ENCODE data around the gene BRWD1.
A peak's percentile ranks its signal among the peaks of the same experiment; 100 is the strongest.

BRWD1 gene

DNA sequence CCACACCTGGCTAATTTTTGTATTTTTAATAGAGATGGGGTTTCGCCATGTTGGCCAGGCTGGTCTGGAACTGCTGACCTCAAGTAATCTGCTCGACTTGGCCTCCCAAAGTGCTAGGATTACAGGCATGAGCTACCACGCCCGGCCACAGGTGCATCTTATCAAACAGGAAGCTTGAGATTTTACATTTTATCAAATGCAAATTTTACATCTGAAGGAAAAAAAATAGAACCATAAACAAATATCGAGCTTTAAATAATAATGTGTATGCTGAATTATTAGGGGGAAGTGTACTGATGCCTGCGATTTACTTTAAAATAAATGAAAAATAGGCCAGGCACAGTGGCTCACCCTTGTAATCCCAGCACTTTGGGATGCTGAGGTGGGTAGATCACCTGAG, 16.6 kb upstream of the BRWD1 start:
- DNase-seq (ENCODE audit: low read depth in 2 of 3, low spot score in 1 of 3), result no peak

- DNase-seq (ENCODE audit: low read depth in 2 of 3, low spot score in 1 of 3), result no peak
Observed at GRCh38 chr21:39327727-39328126, 14.3 kb upstream of the BRWD1 start.

DNA sequence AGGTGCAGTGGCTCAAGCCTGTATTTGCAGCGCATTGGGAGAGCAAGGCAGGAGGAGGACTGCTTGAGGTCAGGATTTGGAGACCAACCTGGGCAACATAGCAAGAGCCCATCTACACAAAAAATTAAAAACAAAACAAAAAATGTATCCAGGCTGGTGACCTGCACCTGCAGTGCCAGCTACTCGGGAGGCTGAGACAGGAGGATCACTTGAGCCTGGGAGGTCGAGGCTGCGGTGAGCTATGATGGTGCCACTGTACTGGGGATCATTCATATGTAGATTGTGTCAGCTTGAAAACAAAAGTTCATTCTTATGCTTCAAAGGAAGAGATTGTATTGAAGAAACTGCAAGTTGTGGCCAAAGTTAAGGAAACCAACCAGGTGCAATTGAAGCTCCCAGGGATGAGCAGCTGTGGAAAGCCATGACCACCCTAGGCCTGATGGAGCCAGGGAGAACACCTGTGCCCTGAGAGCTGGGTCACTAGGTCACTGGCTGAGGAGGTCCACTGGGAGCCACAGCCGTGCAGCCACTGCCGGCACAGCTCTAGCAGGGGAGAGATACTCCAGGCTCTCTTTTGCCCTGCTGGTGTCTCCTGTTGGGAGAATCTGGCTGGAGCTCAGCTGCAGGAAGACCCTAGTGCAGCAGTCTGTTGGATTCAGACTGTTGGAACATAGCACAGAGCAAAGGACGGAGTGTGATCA, 13.3 kb upstream of the BRWD1 start:
- DNase-seq (ENCODE audit: low read depth in 2 of 3, low spot score in 1 of 3), result no peak

GRCh38 chr21:39325458-39325857, 12.0 kb upstream of the BRWD1 start:
- DNase-seq (ENCODE audit: low read depth in 2 of 3, low spot score in 1 of 3), result no peak

DNA sequence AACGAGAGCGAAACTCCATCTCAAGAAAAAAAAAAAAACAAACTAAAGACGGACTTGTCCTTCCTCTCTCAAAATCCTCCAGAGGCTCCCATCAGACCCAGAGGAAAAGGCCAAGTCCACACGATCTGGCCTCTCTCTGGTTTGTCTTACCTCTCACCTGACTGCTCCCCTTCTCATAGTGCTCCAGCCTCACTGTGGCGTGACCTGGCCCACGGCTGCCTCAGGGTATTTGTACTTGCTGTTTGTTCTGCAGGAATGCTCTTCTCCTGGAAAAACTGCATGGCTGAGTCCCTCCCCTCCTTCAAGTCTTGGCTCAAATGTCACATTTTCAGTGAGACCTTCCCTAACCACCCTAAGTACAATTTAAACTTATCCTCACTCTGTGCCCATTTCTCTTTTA, 8.0 kb upstream of the BRWD1 start:
- DNase-seq (ENCODE audit: low read depth in 2 of 3, low spot score in 1 of 3), result no peak

DNA sequence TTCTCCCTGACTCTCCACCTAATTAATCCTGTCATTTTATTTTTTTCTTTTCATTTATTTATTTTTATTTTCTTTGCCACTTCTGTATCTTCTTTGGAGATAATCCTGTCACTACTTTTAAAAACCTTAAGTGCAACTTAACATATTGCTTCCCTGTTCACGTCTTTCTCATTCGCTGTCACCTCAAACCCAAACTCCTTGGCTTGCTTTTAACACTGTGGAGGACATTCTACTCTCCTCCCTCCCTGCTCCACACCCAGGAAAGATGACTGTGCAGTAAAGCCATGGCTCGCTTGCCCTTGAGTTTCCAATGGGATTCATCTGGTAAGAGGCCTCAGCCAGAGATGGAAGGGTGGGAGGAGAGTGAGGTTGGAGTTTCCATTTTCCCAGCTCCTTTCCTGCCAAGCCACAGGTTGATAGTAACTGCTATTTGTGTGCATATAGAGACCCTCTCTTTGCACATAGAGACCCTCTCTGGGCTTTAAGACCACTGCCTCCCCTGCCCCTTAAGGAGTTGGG, 6.4 kb upstream of the BRWD1 start:
- DNase-seq (ENCODE audit: low read depth in 2 of 3, low spot score in 1 of 3), result no peak

DNA sequence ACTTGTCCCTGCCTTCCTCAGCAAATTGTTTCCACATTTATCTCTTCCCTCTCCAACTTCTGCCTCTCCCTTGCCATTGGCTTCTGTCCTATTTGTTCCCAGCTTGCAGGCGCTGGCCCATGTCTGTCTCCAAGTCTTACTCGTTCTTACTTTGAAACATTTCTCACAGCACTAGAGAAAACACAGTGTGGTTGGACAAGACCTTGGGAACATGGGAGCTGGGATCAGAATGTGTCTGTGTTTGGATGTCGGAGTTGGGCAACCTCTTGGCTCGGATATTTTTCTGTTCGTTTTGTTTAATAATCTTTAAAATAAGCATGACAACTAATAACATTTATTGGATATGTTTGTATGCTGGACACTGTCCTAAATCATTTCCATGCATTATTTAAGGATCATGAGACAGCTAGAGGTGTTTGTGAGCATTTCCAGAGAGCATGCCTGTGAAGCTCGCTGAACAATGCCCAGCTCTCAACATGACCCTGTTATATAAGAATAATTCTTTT, 5.9 kb upstream of the BRWD1 start:
- DNase-seq (ENCODE audit: low read depth in 2 of 3, low spot score in 1 of 3), result no peak

- no peak for DNase-seq (ENCODE audit: low read depth in 2 of 3, low spot score in 1 of 3)
Observed at GRCh38 chr21:39318091-39318959, 4.9 kb upstream of the BRWD1 start.

DNA sequence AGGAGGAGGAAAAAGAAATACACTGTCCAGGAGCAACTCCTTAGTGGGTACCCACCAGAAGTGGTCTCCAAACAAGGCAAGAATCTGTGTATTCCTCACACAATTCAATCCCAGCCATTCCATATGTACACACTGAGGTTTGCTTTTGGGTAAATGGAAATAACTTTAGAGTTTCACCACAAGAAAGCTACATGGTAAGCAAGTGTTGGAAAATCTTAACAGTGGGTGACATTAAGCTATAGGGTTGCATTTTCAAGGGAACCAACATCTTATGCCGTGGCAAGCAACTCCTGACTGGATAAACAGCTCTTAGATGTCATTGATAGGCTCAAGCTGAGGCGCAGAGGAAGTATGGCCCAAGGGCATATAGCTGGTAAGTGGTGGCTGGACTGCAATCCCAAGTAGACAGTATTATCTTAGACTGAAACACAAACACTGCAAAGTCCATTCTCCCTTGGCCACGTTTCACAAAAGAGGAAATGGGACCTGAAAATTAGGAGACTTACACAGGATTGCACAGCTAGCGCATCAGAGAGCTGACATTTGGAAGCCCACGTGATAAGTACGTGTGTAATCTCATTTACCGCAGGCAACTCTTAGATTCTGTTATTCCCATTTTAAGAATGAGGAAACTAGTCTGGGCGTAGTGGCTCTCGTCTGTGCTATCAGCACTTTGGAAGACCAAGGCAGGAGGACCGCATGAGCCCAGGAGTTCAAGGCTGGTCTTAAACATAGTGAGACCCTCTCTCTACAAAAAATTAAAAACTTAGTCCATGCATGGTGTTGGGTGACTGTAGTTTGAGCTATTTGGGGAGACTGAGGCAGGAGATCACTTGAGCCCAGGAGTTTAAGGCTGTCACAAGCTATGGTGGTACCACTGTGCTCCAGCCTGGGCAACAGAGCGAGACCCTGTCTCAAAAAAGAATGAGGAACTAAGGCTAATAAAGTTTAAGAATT, 4.0 kb upstream of the BRWD1 start:
- no peak for DNase-seq (ENCODE audit: low read depth in 2 of 3, low spot score in 1 of 3)

GRCh38 chr21:39316729-39317128, 3.3 kb upstream of the BRWD1 start:
- no peak for DNase-seq (ENCODE audit: low read depth in 2 of 3, low spot score in 1 of 3)

DNA sequence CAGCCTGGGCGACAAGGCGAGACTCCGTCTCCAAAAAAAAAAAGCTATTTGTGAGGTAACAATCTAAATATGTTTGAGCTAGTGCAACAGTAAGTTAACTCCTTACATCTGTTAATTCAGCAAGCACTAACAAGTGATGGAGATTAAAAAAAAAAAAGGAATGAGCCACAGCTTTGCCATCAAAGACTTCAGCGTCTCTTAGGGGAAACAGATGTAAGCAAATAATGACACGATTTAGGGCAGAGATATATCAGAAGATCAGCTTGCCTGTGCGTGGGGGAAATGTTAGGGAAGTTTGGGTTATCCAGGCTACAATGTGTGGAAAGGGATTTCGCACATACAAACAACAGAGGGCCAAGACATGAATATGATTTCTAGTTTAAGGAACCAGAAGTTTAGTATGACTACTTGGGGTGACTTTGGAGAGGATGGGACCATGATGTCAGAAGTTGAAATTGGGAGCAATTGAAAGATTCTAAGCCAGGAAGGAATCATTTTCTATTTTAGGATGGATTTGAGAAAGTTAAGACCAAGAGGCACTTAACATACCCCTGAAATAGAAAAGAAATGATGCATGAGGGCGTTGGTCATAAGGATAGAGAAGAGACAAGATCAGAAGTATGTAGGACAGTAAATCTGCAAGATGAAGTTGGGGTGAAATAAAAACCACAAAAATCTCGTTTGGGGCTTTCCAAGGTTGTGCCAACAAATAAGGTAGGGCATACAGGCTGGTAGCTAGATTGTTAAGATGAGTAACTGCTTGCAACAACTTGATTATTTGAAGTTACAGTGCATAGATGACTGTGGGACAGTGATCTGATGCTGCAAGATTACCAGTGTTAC, 2.4 kb upstream of the BRWD1 start:
- DNase-seq (ENCODE audit: low read depth in 2 of 3, low spot score in 1 of 3), result no peak

- DNase-seq (ENCODE audit: low read depth in 2 of 3, low spot score in 1 of 3), result peak; percentile 23 to 46 (median 34)
Observed at GRCh38 chr21:39314143-39315027, 953 bp upstream of the BRWD1 start.

DNA sequence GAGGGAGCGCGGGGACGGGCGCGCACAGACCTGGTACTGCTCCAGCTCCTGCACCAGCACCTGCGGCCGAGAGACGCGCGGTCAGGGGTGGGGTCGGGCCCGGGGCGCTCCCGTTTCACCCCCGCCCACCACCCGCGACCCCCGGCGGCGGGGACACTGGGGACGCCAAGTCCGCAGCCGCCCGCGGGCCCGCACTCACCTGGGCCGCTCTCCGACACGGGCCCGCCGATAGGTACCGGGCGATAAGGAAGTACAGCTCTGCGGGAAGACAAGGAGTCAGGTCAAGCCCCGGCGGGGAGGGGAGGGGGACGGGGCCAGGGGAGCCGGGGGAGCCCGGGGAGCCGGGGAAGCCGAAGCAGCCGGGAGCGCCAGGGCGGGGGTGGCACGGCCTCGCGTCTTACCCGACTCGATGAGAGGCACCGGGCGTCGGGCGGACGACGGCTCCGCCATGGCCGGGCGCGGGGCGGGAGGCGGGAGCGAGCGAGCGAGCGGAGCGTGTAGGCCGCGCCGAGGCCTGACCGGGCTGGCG, 326 bp downstream of the BRWD1 start:
- DNase-seq (ENCODE audit: low read depth in 2 of 3, low spot score in 1 of 3), result peak in 1 of 3 donors; percentile 3

DNA sequence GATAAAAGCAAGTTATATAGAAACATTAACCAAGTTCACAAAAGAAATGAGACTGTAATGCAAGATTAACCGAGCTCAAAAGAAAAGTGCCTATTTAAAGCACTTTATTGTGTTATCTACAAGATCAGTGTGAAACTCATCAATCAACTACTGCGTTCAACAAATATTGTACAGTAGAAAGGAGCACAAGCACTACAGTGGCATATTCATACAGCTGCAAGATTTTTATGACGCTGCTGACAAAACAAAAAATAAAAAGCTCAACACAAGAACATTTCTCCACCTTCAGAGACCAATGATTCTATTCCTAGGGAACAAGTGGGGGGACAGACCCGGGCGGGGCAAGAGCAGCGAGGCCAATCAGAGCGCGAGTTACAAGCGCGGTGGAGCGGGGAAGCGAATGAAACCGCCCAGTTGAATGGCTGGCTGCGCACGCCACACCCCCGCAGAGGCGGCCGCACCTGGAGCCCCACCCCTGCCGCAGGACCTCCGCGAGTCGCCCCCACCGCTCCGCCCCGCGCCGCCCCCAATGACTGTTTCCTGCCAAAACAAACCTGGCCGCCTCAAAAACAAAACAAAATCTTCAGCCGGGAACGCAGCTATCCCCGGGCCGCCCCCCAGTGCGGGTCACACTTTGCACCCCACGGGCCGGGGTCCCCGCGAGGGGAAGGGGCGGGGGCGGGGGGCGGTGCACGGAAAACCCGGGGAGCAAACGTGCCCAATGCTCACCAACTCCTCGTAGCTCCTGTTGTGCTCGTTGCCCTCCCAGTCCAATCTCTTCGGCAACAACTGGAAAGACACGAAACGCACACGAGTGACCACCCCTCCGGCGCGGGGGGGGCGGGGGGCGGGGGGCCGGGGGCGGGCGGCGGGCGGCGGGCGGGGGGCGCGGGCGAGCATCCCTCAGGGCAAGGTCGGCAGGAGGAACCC, 1.1 kb downstream of the BRWD1 start:
- peak; percentile 88 to 96 (median 90) for DNase-seq (ENCODE audit: low read depth in 2 of 3, low spot score in 1 of 3)

DNA sequence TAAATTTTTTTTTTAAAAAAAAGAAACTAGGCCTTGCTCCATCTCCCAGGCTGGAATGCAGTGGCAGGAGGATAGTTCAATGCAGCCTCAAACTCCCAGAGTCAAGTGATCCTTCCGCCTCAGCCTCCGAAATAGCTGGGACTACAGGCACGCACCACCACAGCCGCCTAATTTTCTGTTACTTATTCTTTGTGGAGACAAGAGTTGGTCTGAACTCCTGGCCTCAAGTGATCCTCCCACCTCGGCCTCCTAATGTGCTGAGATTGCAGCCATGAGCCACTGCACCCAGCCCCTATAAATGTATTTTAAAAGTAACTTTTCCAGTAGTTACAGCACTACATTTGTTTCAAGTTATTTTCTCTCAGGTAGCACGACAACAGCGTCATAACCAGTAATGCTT, 2.3 kb downstream of the BRWD1 start:
- no peak for DNase-seq (ENCODE audit: low read depth in 2 of 3, low spot score in 1 of 3)

DNA sequence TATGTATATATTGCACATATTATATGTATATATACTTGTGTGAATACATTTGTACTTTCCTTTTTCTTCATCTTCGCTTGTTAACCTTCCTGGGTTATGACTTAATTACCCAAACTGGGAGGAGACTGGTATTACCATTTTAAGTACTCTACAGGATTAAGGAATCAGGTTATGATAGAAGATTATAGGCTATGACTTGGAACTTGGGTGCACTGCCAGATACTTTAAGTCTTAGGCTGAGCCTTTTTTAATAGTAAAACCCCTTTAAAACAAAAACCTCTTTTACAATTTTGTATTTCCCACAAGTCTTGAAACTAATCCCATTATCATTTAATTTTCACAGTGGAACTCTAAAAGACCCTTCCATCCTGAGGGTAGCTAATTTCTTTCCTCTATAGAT, 6.0 kb downstream of the BRWD1 start:
- no peak for DNase-seq (ENCODE audit: low read depth in 2 of 3, low spot score in 1 of 3)

GRCh38 chr21:39300587-39300986, 12.8 kb downstream of the BRWD1 start:
- no peak for DNase-seq (ENCODE audit: low read depth in 2 of 3, low spot score in 1 of 3)

- DNase-seq (ENCODE audit: low read depth in 2 of 3, low spot score in 1 of 3), result no peak
Observed at GRCh38 chr21:39296891-39297290, 16.5 kb downstream of the BRWD1 start.
